ENCODE results near the gene NECTIN1.

DNA sequence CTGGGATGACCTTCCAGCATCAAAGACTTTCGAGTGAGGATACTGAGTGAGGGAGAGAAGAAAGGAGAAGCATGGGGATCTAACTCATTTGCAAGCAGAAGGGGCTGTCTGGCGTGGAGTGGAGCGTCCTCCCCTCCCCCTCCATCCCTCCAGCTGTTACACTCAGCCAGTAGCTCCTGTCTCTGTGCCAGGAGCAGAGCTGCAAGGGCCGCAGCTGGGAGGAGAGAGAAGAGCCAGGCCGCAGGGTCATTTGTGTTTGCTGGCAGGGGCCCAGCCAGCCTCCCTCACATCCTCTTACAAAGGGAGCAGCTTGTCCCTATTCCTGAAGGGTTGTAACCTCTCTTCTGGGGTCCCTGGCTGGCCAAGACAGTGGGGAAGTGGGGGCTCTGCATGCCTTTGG, 57.9 kb downstream of the NECTIN1 start:
- TF ChIP-seq CTCF (IDR thresholded peaks at IDR 0.05): no peak
- no peak for TF ChIP-seq POLR2A (IDR thresholded peaks at IDR 0.05)
